Inflammatory macrophage (primary cell): ENCODE results near the gene SLC24A4.

ENCODE experiments used
- DNase-seq, 2 donors: peaks; one replicate each; pipeline ENCODE4 v3.0.0-alpha.2; 2020 to 2022

SLC24A4 gene

DNA sequence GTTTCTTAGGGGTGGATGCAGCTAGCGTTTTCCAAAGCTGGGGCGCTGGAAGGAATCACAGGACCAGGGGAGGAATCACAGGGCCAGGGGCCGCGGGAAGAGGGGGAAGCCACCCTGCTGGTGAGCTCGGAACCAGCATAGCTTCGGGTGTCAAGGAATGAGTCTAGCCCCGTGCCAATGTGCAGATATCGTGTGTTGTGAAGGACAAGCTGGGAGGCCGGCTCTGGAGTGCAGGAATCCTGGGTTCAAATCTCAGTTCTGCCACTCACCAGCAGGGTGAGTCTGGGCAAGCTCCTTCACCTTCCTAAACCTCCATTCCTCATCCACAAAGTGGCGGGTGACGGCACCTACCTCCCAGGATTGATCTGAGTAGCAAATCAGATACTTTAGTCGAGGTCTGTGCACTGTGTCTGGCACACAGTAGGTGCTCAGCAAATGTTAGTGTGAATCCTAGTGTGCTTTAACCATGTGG, 137.0 kb downstream of the SLC24A4 start:
- no peak for DNase-seq

DNA sequence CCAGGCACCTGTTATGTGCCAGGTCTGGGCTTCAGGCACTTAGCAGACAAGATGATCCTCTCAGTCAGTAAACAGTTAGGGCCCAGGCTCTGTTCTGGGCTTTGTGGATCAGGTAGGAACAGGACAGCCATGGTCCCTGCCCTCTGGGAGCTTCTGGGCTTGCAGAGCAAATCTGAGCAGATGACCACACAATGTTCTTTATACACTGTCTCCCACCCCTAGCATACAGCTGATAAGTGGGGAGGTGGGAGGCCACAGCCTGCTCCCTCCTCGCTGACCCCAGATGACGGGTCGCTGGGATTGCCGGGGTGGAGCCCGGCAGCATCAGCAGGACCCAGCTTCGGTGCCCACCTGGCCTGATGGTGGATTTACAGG, 137.6 kb downstream of the SLC24A4 start:
- no peak for DNase-seq

DNA sequence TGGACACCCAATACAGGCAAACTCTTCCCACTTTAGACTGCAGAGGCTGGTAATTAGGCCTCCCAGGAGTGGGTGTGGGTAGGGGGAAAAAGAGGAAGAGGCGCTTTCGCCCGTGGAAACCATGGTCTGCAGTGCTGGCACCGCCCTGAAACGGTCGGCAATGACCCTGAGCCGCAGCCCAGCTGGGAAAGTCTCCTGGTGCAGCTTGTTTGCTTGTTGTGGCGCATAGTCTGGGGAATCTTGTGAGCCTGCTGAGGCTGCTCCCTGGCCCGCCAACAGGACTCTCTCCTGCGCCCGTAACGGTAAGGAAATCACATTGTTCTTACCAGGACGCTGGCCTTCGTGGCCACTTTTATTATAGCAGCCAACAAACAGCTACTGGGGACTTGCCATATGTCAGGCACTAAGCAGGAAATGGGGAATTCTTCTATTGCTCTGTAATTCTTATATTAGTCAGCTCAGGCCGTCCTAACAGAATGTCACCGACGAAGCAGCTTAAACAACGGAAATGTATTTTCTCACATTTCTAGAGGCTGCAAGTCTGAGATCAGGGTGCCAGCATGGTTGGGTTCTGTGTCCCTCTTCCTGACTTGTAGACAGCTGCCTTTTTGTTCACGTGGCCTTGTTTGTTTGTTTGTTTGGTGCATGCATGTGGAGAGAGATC, 138.1 kb downstream of the SLC24A4 start:
- peak; percentile 21 to 52 for DNase-seq

DNA sequence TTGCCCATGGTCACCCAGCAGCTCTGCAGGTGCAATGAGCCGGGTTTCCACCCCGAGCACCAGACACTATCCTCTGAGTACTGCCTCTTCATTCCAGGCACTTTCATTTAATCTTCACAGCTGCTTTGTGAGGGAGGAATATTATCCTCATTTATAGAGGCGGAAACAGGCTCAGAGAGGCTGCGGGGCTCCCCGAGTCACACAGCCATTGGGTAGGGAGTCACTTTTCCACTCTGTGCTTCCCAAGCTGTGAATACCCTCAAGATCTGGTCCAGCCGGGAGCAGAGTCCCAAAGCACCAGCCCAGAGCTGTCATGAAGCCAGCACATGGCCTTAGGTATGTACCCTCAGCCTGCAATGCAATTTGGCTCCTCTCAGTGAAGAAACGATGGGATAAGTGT, 138.9 kb downstream of the SLC24A4 start:
- no peak for DNase-seq

DNA sequence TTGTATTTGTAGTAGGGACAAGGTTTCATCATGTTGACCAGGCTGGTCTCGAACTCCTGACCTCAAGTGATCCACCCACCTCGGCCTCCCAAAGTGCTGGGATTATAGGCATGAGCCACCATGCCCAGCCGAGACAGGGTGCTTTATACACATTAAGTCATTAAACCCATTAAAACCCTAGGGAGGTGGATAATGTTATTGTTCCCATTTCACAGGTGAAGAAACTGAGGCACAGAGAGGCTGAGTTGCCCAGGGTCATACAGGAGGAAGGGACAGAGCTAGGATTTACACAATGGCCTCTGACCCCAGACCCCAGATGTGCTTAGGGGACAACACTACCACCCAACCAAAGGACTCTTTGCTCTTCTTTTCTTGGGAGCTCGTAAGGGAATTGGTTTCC, 139.6 kb downstream of the SLC24A4 start:
- no peak for DNase-seq

DNA sequence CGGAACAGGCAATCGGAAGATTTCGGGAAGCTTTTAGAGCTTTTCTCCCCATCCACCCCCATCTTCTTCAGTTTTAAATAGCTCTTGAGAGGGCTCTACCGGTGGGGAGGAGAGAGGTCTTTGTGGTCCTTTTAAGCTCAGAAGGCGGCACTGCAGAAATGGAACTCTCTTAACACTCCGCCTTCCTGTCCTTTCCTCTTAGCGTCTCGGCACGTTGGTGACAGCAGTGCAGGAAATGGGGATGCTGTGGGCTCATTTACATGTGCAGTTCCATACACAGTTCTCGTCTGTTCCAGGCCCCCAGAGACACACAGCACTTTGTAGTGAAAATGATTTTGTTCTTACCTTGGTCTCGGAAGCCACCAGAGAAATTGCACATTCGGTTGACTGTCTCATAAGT, 140.2 kb downstream of the SLC24A4 start:
- DNase-seq: peak in 1 of 2 donors; percentile 15

DNA sequence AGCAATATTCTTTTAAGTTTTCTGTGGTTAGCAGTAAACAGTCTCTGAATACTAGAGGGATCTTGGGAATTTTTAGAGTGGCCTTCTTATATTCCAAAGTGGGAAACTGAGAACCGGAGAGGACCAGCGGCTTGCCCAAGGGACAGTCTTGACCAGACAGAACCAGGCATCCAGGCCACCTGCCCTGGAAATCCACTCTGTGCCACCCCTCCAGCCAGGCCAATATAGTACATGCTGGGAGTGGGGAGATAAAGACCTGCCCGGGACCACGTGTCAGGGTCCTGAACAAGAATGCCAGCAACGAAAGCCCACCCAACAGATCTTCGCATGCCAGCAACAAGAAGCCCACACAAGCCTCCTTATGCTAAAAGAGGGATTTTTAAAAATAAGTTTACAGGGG, 141.2 kb downstream of the SLC24A4 start:
- DNase-seq: no peak

DNA sequence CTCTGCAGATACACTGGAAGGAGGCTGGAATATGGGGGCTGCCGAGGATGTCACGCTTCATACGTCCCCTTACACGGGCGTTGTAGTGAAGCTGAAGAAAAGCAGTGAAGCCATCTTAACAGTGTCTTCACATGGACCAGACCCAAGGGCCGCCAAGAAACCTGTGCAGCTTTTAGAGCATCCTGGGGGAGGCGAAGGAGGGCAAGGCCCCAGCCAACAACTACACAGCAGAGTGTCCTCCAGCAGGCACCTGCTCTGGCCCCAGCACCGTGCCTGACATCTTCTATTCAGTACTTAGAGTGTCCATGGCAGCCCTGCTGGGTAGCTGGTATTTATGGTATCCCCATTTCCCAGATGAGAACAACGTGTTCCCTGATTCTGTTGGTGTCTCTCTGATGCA, 141.8 kb downstream of the SLC24A4 start:
- no peak for DNase-seq

DNA sequence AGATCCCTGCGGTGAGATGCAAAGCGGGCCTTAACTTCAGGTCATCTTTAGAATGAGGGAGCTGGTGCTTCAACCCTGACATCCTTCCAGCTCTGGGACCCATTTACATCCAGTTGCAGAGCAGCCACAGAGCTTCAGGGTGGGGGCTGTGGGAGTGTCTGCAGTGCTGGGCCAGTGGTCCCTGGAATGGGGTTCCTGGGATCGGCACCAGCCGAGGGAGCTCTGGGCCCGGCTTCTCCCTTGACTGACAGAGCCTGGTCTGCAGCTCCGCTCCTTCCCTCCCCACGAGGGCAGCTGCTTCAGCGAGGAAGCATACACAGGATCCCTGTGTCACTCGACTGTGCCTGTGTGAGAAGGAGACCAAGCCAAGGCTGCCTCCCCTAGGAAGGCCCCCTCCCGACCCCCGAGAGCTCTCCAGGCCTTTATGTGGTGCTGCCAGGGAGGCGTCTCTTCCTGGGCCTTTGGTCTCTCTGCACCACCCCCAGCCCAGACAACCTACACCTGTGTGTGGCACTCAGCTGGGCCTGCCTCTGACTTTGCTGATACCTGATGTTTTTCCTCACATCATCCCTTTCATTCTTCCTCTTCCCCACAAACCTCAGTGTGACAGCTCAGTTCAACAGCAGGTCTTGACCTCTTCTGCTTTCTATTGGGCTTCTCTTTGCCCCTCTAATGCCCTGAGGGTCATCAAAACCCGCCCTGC, 142.5 kb downstream of the SLC24A4 start:
- DNase-seq: peak in 1 of 2 donors; percentile 17

DNA sequence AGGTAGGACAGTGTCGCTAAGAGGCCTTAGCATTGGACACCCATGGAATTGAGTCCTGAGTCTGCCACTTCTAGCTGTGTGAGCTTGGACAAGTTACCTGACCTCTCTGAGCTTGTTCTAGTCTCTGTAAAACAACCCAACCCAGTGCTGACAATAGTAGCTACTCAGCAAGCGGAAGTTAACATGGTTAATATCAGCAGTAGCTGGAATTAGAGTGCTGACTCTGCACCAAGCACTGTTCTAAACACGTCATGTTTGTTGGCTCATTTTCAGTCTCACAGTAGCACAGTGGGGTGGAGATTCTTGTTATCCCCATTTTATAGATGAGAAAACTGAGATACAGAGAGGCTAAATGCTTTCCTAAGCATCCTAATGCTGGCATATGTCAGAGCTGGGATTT, 143.1 kb downstream of the SLC24A4 start:
- DNase-seq: peak in 1 of 2 donors; percentile 84

DNA sequence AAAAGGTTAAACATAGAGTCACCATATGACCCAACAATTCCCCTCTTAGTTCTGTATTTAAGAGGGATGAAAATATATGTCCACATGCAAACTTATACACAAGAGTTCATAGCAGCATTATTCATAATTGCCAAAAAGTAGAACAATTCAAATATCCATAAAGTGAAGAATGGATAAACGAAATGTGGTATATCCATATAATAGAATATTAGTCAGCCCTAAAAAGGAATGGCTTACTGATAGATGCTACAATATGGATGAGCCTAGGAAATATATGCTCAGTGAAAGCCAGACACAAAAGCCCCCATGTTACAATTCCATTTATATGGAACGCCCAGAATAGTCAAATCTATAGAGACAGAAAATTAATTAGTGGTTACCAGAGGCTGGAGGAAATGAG, 146.6 kb downstream of the SLC24A4 start:
- no peak for DNase-seq

DNA sequence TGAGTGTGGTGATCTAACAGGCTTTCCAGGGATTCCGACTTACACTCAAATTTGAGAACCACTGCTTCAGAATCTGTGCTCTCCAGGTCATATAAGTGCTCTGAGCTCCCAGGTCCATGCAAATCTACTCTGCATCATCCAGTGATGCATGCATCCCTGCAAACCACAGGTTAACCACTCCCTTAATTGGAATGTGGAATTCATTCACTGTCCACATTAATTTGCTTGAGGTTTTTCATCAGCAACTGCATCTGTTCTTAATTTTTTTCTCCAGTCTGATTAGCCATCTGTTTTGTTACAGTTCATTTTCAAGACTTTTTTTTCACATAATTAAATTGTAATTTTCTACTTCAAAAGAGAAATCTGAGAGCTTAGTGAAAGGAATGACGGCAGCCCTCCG, 147.2 kb downstream of the SLC24A4 start:
- DNase-seq: no peak

DNA sequence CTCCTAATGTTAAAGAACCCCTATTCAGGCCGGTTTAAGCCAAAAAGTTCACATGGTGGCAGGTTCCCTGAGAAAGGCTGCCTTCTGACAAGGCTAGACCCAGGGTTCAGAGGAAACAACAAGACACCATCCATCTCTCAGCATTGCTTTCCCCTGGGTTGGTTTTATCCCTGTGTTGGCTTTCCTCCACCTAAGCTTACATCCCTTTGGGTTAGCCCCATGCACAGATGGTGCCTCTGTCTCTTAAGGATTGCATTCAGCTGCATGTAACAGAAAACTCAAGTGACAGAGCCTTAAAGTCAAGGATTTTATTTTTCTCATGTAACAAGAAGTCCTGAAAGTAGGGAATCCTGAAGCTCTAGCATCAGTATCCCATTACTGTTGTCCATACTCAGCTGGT, 147.8 kb downstream of the SLC24A4 start:
- DNase-seq: no peak

DNA sequence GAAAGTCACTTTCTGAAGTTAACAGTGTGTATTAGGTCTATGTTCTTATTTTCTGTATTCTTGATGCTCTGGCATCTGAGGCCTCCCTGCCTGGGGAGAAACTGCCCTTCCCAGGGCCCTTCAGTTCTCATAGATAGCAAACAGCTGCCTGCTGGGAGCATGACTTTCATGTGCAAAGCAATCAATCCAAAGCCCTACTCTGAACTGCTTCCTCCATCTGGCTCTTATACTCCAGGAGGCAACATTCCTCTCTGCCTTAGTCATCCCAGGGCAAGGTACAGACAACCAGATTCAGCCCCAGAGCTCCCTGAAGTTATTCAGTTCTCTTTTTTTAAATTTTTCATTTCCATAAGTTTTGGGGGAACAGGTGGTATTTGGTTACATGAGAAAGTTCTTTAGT, 149.0 kb downstream of the SLC24A4 start:
- no peak for DNase-seq

DNA sequence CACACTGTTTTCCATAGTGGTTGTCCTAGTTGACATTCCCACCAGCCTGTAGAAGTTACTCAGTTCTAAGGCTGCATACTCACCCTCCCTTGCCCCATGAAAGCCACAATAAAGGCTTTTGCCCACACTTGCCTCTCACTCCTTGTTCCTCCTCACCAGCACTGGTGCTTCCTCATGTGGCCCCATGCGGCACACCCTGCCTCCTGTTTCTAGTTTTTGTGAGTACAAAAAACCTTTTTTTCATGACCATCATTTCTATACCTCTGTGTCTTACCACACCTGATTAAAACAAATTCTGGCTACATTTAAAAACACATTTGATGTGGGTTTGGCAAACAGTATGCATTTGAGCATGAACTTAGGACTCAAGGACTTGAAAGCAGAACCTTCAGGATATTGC, 149.9 kb downstream of the SLC24A4 start:
- DNase-seq: peak; percentile 77 to 78

DNA sequence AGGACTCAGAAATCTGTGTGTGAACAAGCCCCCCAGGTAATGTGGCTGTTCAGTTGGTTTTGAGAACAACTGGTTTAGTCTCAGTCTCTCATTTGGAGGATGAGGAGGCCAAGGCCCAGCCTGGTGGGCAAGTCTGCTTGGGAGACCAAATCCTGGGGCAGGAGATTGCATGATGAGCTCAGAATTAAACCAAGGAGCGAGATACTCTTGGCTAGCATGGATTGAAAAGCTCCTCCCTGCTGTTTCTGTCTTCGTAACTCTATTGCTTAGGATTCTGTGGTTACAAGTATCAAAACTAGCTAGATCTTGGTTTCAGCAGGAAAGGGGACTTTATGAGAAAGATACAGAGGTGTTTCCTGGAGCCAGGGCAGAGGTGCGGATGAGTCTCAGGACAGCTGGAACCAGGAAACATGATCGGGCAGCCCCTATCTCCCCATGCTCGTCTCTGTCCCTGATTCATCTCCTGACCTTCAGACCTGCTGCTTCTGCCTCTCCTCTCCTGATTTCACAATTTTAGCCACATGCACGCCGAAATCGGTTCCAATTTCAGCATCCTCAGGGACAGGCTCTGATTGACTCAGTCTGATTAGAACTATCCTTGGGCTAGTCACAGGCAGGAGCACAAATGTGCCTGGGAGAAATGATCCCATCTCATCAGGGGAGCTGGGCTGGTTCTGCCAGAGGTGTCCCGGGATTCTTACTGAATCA, 150.4 kb downstream of the SLC24A4 start:
- DNase-seq: peak; percentile 64 to 66

DNA sequence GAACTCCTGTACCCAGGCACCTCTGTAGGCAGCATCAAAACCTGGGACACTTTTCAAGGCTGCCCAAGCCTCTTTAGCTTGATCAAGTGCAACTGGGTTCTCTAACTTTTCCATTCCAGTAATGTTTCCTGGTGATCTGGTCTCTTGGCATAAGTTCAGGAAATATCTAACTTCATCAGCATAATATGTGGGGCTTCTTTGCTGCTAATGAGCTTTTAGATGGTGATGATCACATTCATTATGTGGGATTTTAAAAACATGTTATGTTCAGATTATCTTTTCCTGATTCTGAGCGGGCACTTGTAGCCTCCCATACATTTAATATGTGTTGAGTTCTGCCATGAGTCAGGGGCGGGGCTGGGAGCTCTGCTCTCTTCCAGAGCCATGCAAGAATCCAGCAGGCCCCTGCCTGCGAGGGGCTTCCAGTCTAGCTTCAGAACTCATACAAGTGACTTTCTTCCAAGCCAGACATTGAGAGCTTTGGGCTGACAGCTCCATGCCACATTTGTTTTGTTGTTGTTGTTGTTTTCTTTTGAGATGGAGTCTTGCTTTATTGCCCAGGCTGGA, 151.1 kb downstream of the SLC24A4 start:
- no peak for DNase-seq

DNA sequence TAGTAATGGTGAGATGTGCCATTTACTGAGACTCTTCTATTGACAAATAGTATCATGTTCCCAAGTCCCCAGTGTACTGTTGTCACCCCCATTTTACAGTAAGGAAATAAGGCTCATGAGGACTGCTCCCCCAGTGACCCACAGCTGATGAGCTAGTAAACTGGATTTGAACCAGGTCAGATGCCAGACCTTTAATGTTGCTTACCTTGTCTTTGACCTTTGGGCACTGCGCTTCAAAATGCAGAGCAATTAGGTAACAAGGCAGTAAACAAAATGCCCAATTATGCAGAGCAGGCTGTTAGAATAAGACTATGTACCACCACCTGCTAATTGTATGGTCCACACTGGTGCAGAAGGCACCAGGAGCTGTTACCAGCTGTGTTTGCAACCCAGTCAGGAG, 152.1 kb downstream of the SLC24A4 start:
- no peak for DNase-seq

DNA sequence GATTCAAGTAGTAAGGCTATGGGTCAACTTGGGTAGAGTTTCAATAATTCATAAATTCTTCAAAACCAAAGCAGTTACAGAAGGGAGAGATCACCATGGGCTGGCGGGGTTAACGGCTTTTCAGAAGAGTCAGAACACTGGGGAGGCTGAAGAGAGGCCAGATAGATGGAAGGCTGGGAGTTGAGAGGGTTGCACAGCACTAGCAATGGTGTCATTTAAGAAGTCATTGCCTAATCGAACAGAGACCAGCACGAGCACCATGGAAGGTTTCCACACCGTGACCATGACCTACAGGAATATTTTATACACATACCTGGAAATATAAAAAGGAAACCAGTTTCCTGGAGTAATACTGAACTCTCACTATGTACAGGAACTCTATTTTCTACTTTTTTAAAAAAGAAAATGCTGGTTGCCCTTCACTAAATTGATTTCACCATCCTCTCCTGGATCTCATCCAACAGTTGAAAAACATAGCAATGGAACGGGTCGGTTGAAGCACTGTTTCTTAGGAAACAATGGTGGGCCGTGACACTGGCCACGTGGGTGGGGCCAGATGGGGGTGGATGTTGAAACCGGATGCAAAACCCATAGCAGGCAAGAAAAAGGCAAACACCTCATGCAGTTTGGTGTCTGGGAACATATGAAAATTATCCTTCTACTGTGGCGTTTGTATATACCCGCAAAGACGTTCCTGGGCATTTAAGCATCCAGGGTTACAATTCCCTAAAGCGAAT, 152.7 kb downstream of the SLC24A4 start:
- peak; percentile 88 to 92 for DNase-seq

DNA sequence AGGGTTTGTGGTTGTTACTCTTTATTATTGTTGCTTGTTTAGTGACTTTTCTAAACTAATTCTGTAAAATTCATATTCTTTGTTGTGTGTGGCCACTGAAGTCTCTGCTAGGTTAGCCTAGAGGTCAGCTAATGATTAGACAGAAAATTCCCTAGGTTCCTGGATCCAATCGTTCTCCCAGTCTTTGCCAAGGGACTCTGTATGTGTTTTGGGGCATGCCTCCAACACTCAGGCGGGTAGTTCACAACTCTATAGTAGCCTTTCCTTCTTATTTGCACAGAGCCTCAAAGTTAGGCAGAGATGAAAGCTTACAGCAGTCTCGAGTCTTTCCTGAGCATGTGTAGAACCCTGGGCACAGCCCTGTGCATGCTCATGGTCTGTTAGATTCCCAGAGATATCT, 157.9 kb downstream of the SLC24A4 start:
- no peak for DNase-seq

DNA sequence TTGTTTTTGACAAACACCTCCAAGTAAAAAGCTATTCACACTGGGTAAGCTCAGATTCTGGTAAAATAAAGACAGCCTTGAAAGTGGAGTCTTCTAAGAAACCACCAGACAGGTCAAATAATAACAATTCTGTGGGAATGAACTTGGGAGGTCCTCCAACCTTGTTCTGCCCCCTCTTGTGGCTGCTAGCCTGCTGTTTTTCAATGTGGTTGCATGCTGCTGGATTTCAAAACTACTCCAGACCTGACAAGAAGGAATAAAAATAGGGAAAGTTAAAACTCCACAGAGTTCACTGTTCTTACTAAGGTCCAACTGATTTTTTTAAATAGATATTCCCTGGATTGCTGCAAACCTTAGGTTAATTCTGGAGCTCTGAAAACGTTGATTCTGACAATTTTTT, 158.4 kb downstream of the SLC24A4 start:
- DNase-seq: no peak

DNA sequence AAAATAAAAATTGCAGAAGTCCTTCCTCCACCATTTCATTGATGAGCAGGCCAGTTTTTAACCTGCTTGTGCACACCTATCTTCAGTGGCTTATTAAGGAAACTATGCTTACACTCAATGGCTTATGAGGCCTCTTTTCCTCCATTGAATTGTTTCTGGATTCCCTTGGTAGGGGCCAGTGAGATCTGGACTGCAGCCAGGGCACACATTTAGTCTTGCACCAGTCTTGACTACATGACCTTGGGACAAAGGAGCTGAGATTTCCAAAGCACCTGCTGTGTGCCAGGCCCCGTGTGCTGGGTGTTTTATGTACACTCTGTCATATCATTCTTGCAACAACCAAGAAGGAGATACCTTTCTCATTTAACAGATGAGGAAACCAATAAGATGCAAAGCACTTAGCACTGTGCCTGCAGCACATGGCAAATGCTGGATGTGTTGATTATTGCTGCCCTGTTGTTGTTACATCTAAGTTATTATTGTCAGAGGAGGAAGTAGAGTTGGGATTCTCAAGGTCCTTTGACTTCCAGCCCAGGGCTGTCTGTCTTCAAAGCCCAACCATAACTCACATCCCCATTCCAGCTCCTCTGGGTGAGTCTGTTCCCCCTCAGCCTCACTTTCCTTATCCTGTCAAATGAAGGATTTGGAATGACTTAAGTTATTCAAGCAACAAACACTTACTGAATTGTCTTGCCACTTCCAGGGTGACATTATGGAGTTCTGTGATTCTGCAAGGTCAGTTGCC, 159.0 kb downstream of the SLC24A4 start:
- DNase-seq: peak; percentile 27 to 31
